Naive B cell (primary cell): ENCODE measurements around the gene EAF1. TPM values are rescaled to one million over a fixed set of nuclear protein-coding genes. Genes with fewer than 3 reads are reported as not detected.

Experiments used
- ATAC-seq, 2 donors: fragments of 150-1000 bp; cut with Tn5 transposase; 2 replicates each; pipeline ENCODE4 v1.10.0; 2021; ENCODE audit warnings: low read depth in 2 of 2, mild to moderate bottlenecking in 2 of 2, moderate library complexity in 2 of 2
- DNase-seq: peaks from one replicate; pipeline ENCODE4 v3.0.0; 2022
- H3K27ac Mint-ChIP-seq, 6 donors: one replicate each; pipeline ENCODE4 v1.8.0; 2020 to 2022; ENCODE audit warnings: mild to moderate bottlenecking in 6 of 6, mixed read lengths in 6 of 6, moderate library complexity in 5 of 6, inconsistent platforms in 2 of 6
- H3K27me3 Mint-ChIP-seq, 3 donors: one replicate each; pipeline ENCODE4 v1.8.0; 2021 to 2022; ENCODE audit warnings: mixed read lengths in 3 of 3, mild to moderate bottlenecking in 1 of 3
- H3K36me3 Mint-ChIP-seq, 2 donors: one replicate each; pipeline ENCODE4 v1.8.0; 2020 to 2022; ENCODE audit warnings: mixed read lengths in 2 of 2, inconsistent platforms in 1 of 2, mild to moderate bottlenecking in 1 of 2
- H3K4me1 Mint-ChIP-seq, 3 donors: one replicate each; pipeline ENCODE4 v1.8.0; 2020 to 2022; ENCODE audit warnings: mixed read lengths in 3 of 3, inconsistent platforms in 1 of 3, mild to moderate bottlenecking in 1 of 3, moderate library complexity in 1 of 3
- H3K4me3 Mint-ChIP-seq, 8 donors: one replicate each; pipeline ENCODE4 v1.8.0; 2020 to 2022; ENCODE audit warnings: mild to moderate bottlenecking in 8 of 8, mixed read lengths in 8 of 8, moderate library complexity in 8 of 8, inconsistent platforms in 2 of 8
- H3K9me3 Mint-ChIP-seq, 7 donors: one replicate each; pipeline ENCODE4 v1.8.0; 2020 to 2022; ENCODE audit warnings: mixed read lengths in 7 of 7, mild to moderate bottlenecking in 5 of 7, inconsistent platforms in 2 of 7, moderate library complexity in 1 of 7
- polyA plus RNA-seq, 6 donors: library from polyadenylated mRNA; unstranded; fragments of 300-500 nt; fragmentation: Illumina TruSeq; gene quantifications; one replicate each; pipeline ENCODE4 v1.2.3, GENCODE V29; 2021; ENCODE audit warnings: low read depth in 6 of 6

The EAF1 gene
- polyA plus RNA-seq, 6 donors from 2014 or later, result 3.8 to 9.4 (median 6.8) TPM

- H3K27ac Mint-ChIP-seq, result no peak overlapping the region
- peaks cover 0 to 7% (median 0%) of the 10 kb centered on the region in 3 donors for H3K27me3 Mint-ChIP-seq
- ATAC-seq, result no peak
- no peak for DNase-seq
- no peak overlapping the region for H3K4me3 Mint-ChIP-seq
- H3K36me3 Mint-ChIP-seq, result peaks cover 0 to 16% of the 10 kb centered on the region in 2 donors
- peaks cover 0 to 5% (median 0%) of the 10 kb centered on the region in 7 donors for H3K9me3 Mint-ChIP-seq
- H3K4me1 Mint-ChIP-seq, result no peaks in the 10 kb centered on the region
Measured at GRCh38 chr3:15486020-15486419, 58.6 kb downstream of the EAF1 start.

DNA sequence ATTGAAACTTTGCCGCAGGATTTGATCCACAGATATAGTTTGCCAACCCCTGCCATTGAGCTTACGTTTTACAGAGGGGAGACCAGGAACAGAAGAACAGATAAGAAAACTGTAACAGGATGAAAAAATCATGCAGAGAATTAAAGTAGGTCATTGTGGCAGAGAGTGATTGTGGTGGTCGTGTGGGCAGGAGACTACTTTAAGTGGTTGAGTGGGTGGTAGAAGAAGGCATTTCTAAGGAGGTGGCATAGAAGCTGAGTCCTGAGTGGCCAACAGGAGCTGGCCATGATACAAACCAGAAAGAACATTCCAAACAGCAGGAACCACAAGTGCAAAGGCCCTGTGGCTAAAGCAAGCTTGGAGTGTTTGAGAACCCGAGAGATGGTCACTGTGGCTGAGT lies 59.6 kb downstream of the EAF1 start:
- Mint-ChIP-seq H3K27me3 (peaks cover 0 to 7% (median 0%) of the 10 kb centered on the region in 3 donors), H3K4me3 (no peak overlapping the region), H3K27ac (no peak overlapping the region), H3K36me3 (peaks cover 0 to 16% of the 10 kb centered on the region in 2 donors), H3K4me1 (no peaks in the 10 kb centered on the region), H3K9me3 (peaks cover 0 to 5% (median 0%) of the 10 kb centered on the region in 7 donors)
- no peak for DNase-seq
- ATAC-seq, result no peak

GRCh38 chr3:15488002-15488401 lies 60.6 kb downstream of the EAF1 start:
- no peak for ATAC-seq
- H3K36me3 Mint-ChIP-seq, result peaks cover 0 to 16% of the 10 kb centered on the region in 2 donors
- no peak for DNase-seq
- peaks cover 0 to 7% (median 0%) of the 10 kb centered on the region in 3 donors for H3K27me3 Mint-ChIP-seq
- H3K4me3 Mint-ChIP-seq, result no peak overlapping the region
- no peaks in the 10 kb centered on the region for H3K4me1 Mint-ChIP-seq
- H3K9me3 Mint-ChIP-seq, result peaks cover 0 to 5% (median 0%) of the 10 kb centered on the region in 7 donors
- no peak overlapping the region for H3K27ac Mint-ChIP-seq

DNA sequence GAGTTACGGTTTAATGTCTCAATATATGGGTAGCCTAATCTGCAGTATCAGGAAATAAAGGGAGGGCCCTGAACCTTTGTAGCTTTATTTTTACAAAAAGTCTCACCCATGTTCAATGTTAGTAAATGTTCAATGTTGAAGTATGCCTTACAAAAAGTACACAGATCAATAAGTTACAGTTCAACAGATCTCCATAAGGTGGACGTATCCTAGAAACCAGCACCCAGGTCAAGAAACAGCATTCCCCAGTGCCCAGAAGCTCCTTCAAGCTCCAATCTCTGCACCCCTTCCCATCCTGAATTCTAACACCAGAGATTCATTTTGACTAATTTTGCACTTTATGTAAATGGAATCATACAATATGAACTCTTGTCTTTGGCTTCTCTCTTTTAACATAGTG lies 62.8 kb downstream of the EAF1 start:
- H3K27ac Mint-ChIP-seq, result no peak overlapping the region
- peaks cover 0 to 16% of the 10 kb centered on the region in 2 donors for H3K36me3 Mint-ChIP-seq
- DNase-seq (no peak), ATAC-seq (no peak)
- H3K4me1 Mint-ChIP-seq, result no peaks in the 10 kb centered on the region
- H3K4me3 Mint-ChIP-seq, result no peak overlapping the region
- H3K9me3 Mint-ChIP-seq, result peaks cover 0 to 5% (median 0%) of the 10 kb centered on the region in 7 donors
- peaks cover 0 to 7% (median 0%) of the 10 kb centered on the region in 3 donors for H3K27me3 Mint-ChIP-seq

GRCh38 chr3:15491143-15491542 lies 63.7 kb downstream of the EAF1 start:
- Mint-ChIP-seq H3K4me3 (no peak overlapping the region), H3K4me1 (no peaks in the 10 kb centered on the region), H3K36me3 (peaks cover 0 to 16% of the 10 kb centered on the region in 2 donors), H3K27me3 (peaks cover 0 to 7% (median 0%) of the 10 kb centered on the region in 3 donors), H3K27ac (no peak overlapping the region), H3K9me3 (peaks cover 0 to 5% (median 0%) of the 10 kb centered on the region in 7 donors)
- ATAC-seq, result no peak
- DNase-seq, result no peak

Other genes starting within 250 kb of the EAF1 start
- gene CAPN7, start 221.4 kb upstream of the EAF1 start, polyA plus RNA-seq, result 10 to 100 TPM; 19.0 to 35.7 (median 21.1) TPM
- 100 to 1,000 TPM in 5 of 6 donors, 10 to 100 TPM in 1; 71.3 to 177 (median 131) TPM for gene SH3BP5, start 95.0 kb upstream of the EAF1 start, polyA plus RNA-seq
- 10 to 100 TPM; 15.1 to 25.1 (median 17.0) TPM for gene METTL6, start 54 bp upstream of the EAF1 start, polyA plus RNA-seq
- gene COLQ, start 94.1 kb downstream of the EAF1 start, polyA plus RNA-seq, result under 1 TPM in 2 of 6 donors, not detected in 4; 0.17 to 0.45 TPM
- gene HACL1, start 174.0 kb downstream of the EAF1 start, polyA plus RNA-seq, result 10 to 100 TPM; 25.5 to 46.4 (median 36.5) TPM
- gene BTD, start 174.1 kb downstream of the EAF1 start, polyA plus RNA-seq, result 10 to 100 TPM; 10.9 to 18.0 (median 12.5) TPM